K562 (cell line): ENCODE measurements around the gene ANO2. TPM values are rescaled to one million over a fixed set of nuclear protein-coding genes. Genes with fewer than 3 reads are reported as not detected.

Experiments
- ATAC-seq: fragments of 200-7000 bp; cut with Tn5 transposase; 3 replicates; pipeline ENCODE4 v1.9.1; 2020; ENCODE audit warnings: moderate library complexity
- BruUV-seq: library from RNA; stranded (reverse); fragments of 400-500 nt; replicated peaks from 2 replicates; lab custom pipeline; 2021; lab: Mats Ljungman, UMichigan
- CTCF ChIA-PET: fragments of 300-600 bp; formaldehyde crosslinking; extraction: SDS; loops from one replicate; lab custom pipeline; 2021; ENCODE audit warnings: low intra/inter-chr PET ratio; lab: Yijun Ruan, JAX
- POLR2A ChIA-PET: fragments of 300-600, 350-650 bp; sonication (Branson Sonifier 250); formaldehyde crosslinking; extraction: SDS; loops from one replicate; lab custom pipeline; 2021; ENCODE audit warnings: antibody characterized with exemption, inconsistent platforms; lab: Yijun Ruan, JAX
- DNase-seq, 4 experiments: peaks; one replicate each; pipeline versions ENCODE4 v3.0.0 to v3.0.0-alpha.2; 2011 to 2018; ENCODE audit warnings: low spot score in 3 of 4, mixed read lengths in 3 of 4; ENCODE audit errors: extremely low read depth in 1 of 4
- FAIRE-seq: peaks from 2 replicates; lab custom pipeline; 2011; peaks lifted over from hg19 to GRCh38; lab: Jason Lieb, UNC
- H2AFZ ChIP-seq: 2 replicates; pipeline ENCODE4 v1.6.0; 2011; ENCODE audit warnings: low read depth, low read length, control low read depth, inconsistent platforms
- H3K27ac ChIP-seq: fragments of 200-600 bp; 3 replicates; pipeline ENCODE4 v1.8.0; 2011; ENCODE audit warnings: low read depth, mild to moderate bottlenecking, control low read depth, inconsistent platforms, low read length, moderate library complexity, mixed read lengths; ENCODE audit errors: extremely low read depth
- H3K27me3 ChIP-seq, 2 experiments: fragments of 300-600 bp in 1 of 2; 2 replicates in 1 of 2; 3 replicates in 1 of 2; pipeline versions ENCODE4 v1.6.0 to v1.8.0; 2011; ENCODE audit warnings: inconsistent platforms in 2 of 2, low read length in 2 of 2, mild to moderate bottlenecking in 1 of 2, mixed read lengths in 1 of 2, moderate library complexity in 1 of 2; ENCODE audit not compliant: control insufficient read depth in 2 of 2, insufficient read depth in 2 of 2
- H3K36me3 ChIP-seq: fragments of 300-600 bp; 3 replicates; pipeline ENCODE4 v1.8.0; 2011; ENCODE audit warnings: mild to moderate bottlenecking, low read length, inconsistent platforms; ENCODE audit not compliant: control insufficient read depth, insufficient read depth
- H3K4me1 ChIP-seq, 2 experiments: fragments of 200-600 bp in 1 of 2; replicated peaks in 1 of 2; 2 replicates in 1 of 2; 3 replicates in 1 of 2; pipeline versions ENCODE4 v1.5.1 to v1.8.0; 2011; ENCODE audit warnings: inconsistent platforms in 2 of 2, low read length in 2 of 2, mild to moderate bottlenecking in 1 of 2, mixed read lengths in 1 of 2, moderate library complexity in 1 of 2; ENCODE audit not compliant: control insufficient read depth in 2 of 2, insufficient read depth in 2 of 2
- H3K4me2 ChIP-seq: 2 replicates; pipeline ENCODE4 v1.6.1; 2011; ENCODE audit warnings: low read length, control low read depth, inconsistent platforms, mixed read lengths; ENCODE audit not compliant: insufficient read depth
- H3K4me3 ChIP-seq: fragments of 200-600 bp; sonication (generic), shearing (Covaris generic); 2 replicates; pipeline ENCODE4 v1.5.1; 2016; ENCODE audit warnings: control low read depth, inconsistent platforms
- H3K79me2 ChIP-seq: fragments of 200-600 bp; 3 replicates; pipeline ENCODE4 v1.8.0; 2011; ENCODE audit warnings: low read length, inconsistent platforms; ENCODE audit not compliant: control insufficient read depth, insufficient read depth
- H3K9ac ChIP-seq, 2 experiments: 2 replicates each; pipeline versions ENCODE4 v1.6.0 to v1.6.1; 2011; ENCODE audit warnings: low read depth in 2 of 2, low read length in 2 of 2, control low read depth in 1 of 2, inconsistent platforms in 1 of 2, mild to moderate bottlenecking in 1 of 2, mixed read lengths in 1 of 2; ENCODE audit not compliant: insufficient read depth in 1 of 2
- H3K9me1 ChIP-seq: one replicate; pipeline ENCODE4 v1.6.0; 2011; ENCODE audit warnings: inconsistent platforms, mild to moderate bottlenecking, low read length, moderate library complexity; ENCODE audit not compliant: control insufficient read depth, insufficient read depth
- H3K9me3 ChIP-seq: replicated peaks from 2 replicates; pipeline ENCODE4 v1.5.1; 2011; ENCODE audit warnings: low read depth, low read length, inconsistent platforms; ENCODE audit not compliant: control insufficient read depth, insufficient read depth
- H4K20me1 ChIP-seq: replicated peaks from 2 replicates; pipeline ENCODE4 v1.6.1; 2011; ENCODE audit warnings: low read length, inconsistent platforms, mixed read lengths; ENCODE audit not compliant: control insufficient read depth, insufficient read depth
- ARNT ChIP-seq, 2 experiments: fragments of 450-650 bp; IDR thresholded peaks; 2 replicates each; pipeline ENCODE4 v1.6.1; 2016; ENCODE audit warnings: mild to moderate bottlenecking in 1 of 2
- ATF4 ChIP-seq: fragments of 450-650 bp; formaldehyde crosslinking; IDR thresholded peaks from 2 replicates; pipeline ENCODE4 v1.4.0; 2022; ENCODE audit warnings: mild to moderate bottlenecking, moderate library complexity
- EP300 ChIP-seq: IDR thresholded peaks from 2 replicates; pipeline ENCODE4 v1.6.1; 2012; ENCODE audit warnings: low read length, improper control_type of control experiment
- MXD1 ChIP-seq: fragments of 250-450 bp; sonication (Bioruptor Pico); IDR thresholded peaks from 2 replicates; pipeline ENCODE4 v1.8.0; 2021; ENCODE audit warnings: borderline replicate concordance, mild to moderate bottlenecking, moderate library complexity; ENCODE audit not compliant: poor library complexity, severe bottlenecking
- NCOA1 ChIP-seq: fragments of 450-650 bp; IDR thresholded peaks from 2 replicates; pipeline ENCODE4 v1.6.1; 2016; ENCODE audit warnings: low read depth
- NFRKB ChIP-seq: fragments of 450-650 bp; IDR thresholded peaks from 2 replicates; pipeline ENCODE4 v1.6.1; 2016; ENCODE audit warnings: low read depth
- NR1H2 ChIP-seq: sonication (generic); formaldehyde crosslinking; IDR thresholded peaks from 2 replicates; pipeline ENCODE4 v1.4.0; 2020; ENCODE audit warnings: mild to moderate bottlenecking, missing genetic modification reagents
- SIRT6 ChIP-seq: IDR thresholded peaks from one replicate; pipeline ENCODE4 v1.6.1; 2012; ENCODE audit warnings: low read depth, mild to moderate bottlenecking, control low read depth, inconsistent platforms, low read length, moderate library complexity
- SMAD4 ChIP-seq: fragments of 250-450 bp; sonication (Bioruptor Pico); conservative IDR thresholded peaks from 2 replicates; pipeline ENCODE4 v1.8.0; 2021; ENCODE audit warnings: inconsistent platforms, mild to moderate bottlenecking, moderate library complexity
- SNIP1 ChIP-seq: fragments of 450-650 bp; IDR thresholded peaks from 2 replicates; pipeline ENCODE4 v1.7.1; 2017; ENCODE audit warnings: low read depth, mild to moderate bottlenecking
- SOX6 ChIP-seq: fragments of 450-650 bp; IDR thresholded peaks from 2 replicates; pipeline ENCODE4 v1.6.1; 2014; ENCODE audit warnings: mild to moderate bottlenecking
- THRAP3 ChIP-seq: fragments of 450-650 bp; IDR thresholded peaks from 2 replicates; pipeline ENCODE4 v1.6.1; 2016; ENCODE audit warnings: mild to moderate bottlenecking, inconsistent platforms, borderline replicate concordance
- ZC3H11A ChIP-seq: IDR thresholded peaks from 2 replicates; pipeline ENCODE4 v1.6.1; 2012; ENCODE audit warnings: low read depth, low read length, improper control_type of control experiment
- ZNF23 ChIP-seq: fragments of 250-450 bp; sonication (Bioruptor Pico); IDR thresholded peaks from 2 replicates; pipeline ENCODE4 v1.4.0; 2020; ENCODE audit warnings: mild to moderate bottlenecking
- ZNF280B ChIP-seq: fragments of 250-450 bp; sonication (Bioruptor Pico); IDR thresholded peaks from 2 replicates; pipeline ENCODE4 v1.5.1; 2021; ENCODE audit warnings: mild to moderate bottlenecking
- ZNF316 ChIP-seq: fragments of 450-650 bp; IDR thresholded peaks from 2 replicates; pipeline ENCODE4 v1.6.1; 2016
- ZNF551 ChIP-seq: fragments of 250-450 bp; sonication (Bioruptor Pico); IDR thresholded peaks from 2 replicates; pipeline ENCODE4 v1.5.0; 2021; ENCODE audit warnings: mild to moderate bottlenecking, moderate library complexity
- WGBS: fragments of 100-300 bp; shearing (Covaris generic); methylation state at CpG from one replicate; pipeline ENCODE4 v1.1.6; 2016; ENCODE audit warnings: low coverage, mixed read lengths; ENCODE audit not compliant: insufficient coverage; ENCODE audit errors: missing lambda C conversion rate; 5-methylcytosine and 5-hydroxymethylcytosine counted together
- in situ Hi-C: fragments of 300-500 bp; cut with MboI; formaldehyde crosslinking; loops from 4 replicates; pipeline ENCODE4 v1.15.0; 2018; ENCODE audit warnings: inconsistent platforms, mixed read lengths
- intact Hi-C: fragments of 100-400 bp; cut with micrococcal nuclease; formaldehyde crosslinking; loops from 2 replicates; pipeline ENCODE4 v1.14.2; 2022
- polyA plus RNA-seq, 8 experiments: library from polyadenylated mRNA; depleted of rRNA in 4 of 8; stranded (reverse) in 5 of 8; unstranded in 3 of 8; fragments of >200 nt; fragmentation: Nextera tagmentation in 2 of 8; fragmentation: Illumina TruSeq in 1 of 8; extraction: Ambion mirVana in 2 of 8; extraction: Trizol in 1 of 8; gene quantifications; 2 replicates each; pipeline versions ENCODE4 v1.2.1 to v1.2.3, GENCODE V29; 2011 to 2014; ENCODE audit warnings: inconsistent platforms in 1 of 8, missing spikeins in 1 of 8
- total RNA-seq, 7 experiments: library from RNA; depleted of rRNA in 6 of 7; stranded (reverse); fragments of >200 nt in 6 of 7; fragmentation: Illumina TruSeq in 2 of 7; extraction: Trizol in 2 of 7; gene quantifications; 2 replicates each; pipeline versions ENCODE4 v1.2.1 to v1.2.3, GENCODE V29; 2011 to 2021; ENCODE audit warnings: low replicate concordance in 1 of 7
- TF ChIP-seq, protein P1 (sequence below), 2 experiments: IDR thresholded peaks in 1 of 2; conservative IDR thresholded peaks in 1 of 2; 2 replicates each; pipeline ENCODE4 v1.6.1; 2016; ENCODE audit warnings: low read depth in 2 of 2, mild to moderate bottlenecking in 1 of 2, missing compliant biosample characterization in 1 of 2, missing genetic modification characterization in 1 of 2, moderate library complexity in 1 of 2

Gene ANO2
- total and polyA plus RNA-seq, 9 of the 15 experiments (the other 6 are each of a cell fraction or from before 2014, with no cell fraction given), result 0.64 TPM; not detected in 8

DNA sequence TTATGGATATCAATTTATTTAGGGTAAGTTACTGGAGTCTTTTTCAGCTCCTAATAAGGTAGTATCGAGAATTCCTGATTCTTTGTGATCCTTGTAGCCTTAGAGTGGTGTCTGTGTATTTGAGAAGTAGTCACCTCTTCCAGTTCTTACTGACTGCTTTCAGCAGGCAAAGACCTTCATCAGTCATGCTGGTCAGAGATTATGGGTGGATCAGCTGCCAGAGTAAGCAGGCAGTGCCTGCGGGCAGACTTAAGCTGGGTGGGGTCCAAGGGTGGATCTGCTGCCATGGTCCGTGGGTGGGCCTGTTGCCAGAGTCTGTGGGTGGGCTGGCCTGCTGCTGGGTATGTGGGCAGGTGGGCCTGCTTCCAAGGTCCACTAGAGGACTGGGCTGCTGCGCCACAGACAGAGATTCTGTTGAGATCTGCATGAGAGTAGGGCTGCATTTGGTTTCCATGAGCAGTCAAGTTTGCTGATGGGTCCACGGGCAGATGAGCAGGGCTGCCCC lies 188.7 kb downstream of the ANO2 start (continued):
- TF ChIP-seq THRAP3 (no peak), SNIP1 (no peak), NFRKB (no peak), ARNT (IDR thresholded peaks at IDR 0.05) (no peak), SOX6 (no peak), NR1H2 (CRISPR knock-in tag) (no peak), ZNF551 (CRISPR knock-in tag) (no peak)

GRCh38 chr12:5748027-5748426 lies 197.0 kb downstream of the ANO2 start:
- POLR2A ChIA-PET, result no interaction called here
- DNase-seq, result no peak
- no peak for TF ChIP-seq NCOA1
- TF ChIP-seq SIRT6, result no peak
- no peak for TF ChIP-seq ZC3H11A
- TF ChIP-seq, protein P1, sequence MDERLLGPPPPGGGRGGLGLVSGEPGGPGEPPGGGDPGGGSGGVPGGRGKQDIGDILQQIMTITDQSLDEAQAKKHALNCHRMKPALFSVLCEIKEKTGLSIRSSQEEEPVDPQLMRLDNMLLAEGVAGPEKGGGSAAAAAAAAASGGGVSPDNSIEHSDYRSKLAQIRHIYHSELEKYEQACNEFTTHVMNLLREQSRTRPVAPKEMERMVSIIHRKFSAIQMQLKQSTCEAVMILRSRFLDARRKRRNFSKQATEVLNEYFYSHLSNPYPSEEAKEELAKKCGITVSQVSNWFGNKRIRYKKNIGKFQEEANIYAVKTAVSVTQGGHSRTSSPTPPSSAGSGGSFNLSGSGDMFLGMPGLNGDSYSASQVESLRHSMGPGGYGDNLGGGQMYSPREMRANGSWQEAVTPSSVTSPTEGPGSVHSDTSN (CRISPR knock-in tag; IDR thresholded peaks at IDR 0.05; ENCODE audit: low read depth), result no peak
- TF ChIP-seq, protein P1 (tag; conservative IDR thresholded peaks at IDR 0.05; ENCODE audit: low read depth), result no peak
- no peak for TF ChIP-seq SMAD4 (CRISPR knock-in tag)
- TF ChIP-seq EP300, result no peak
- no peak for TF ChIP-seq ATF4 (CRISPR knock-in tag)
- no peak for TF ChIP-seq ZNF280B (CRISPR knock-in tag)
- no peak for TF ChIP-seq ZNF316
- TF ChIP-seq ZNF23 (CRISPR knock-in tag), result no peak
- no peak for TF ChIP-seq MXD1

More at GRCh38 chr12:5748027-5748426, 197.0 kb downstream of the ANO2 start:
- H3K27me3 ChIP-seq, result peaks cover 0 to 5% of the 10 kb centered on the region in 2 experiments; a peak in 1 of 5 replicates
- ATAC-seq, result no peak
- H3K4me1 ChIP-seq, result no peaks in the 10 kb centered on the region
- in situ Hi-C loops (no loop called here), intact Hi-C loops (no loop called here)
- H3K36me3 ChIP-seq, result no peaks in the 10 kb centered on the region
- H3K9ac ChIP-seq, result no peak overlapping the region
- no peak overlapping the region for H2AFZ ChIP-seq
- FAIRE-seq, result no peak
- H3K27ac ChIP-seq, result no peak overlapping the region
- no peak overlapping the region for H3K4me3 ChIP-seq
- WGBS, result 0% methylated on average over 11 of the region's 12 CpGs
- CTCF ChIA-PET, result no interaction called here
- H3K79me2 ChIP-seq, result no peaks in the 10 kb centered on the region
- no peaks in the 10 kb centered on the region; the same call in 1 of the 2 replicates for H4K20me1 ChIP-seq
- no peaks in the 10 kb centered on the region for H3K9me1 ChIP-seq
- BruUV-seq, result no TSS peak
- no peaks in the 10 kb centered on the region for H3K9me3 ChIP-seq
- no peak overlapping the region for H3K4me2 ChIP-seq
